ENCODE results near the gene CLK4.
"Not testable (repeated sequence)": the region's sequence is repeated elsewhere in the genome, so short reads cannot be mapped to it uniquely, and the experiment has no call there.

CLK4 gene

GRCh38 chr5:178587763-178588611 lies 38.9 kb downstream of the CLK4 start:
- no peaks in the 10 kb centered on the region for H3K4me1 ChIP-seq (ENCODE audit: insufficient read depth, insufficient read length)
- no peak overlapping the region for H3K4me3 ChIP-seq (ENCODE audit: insufficient read length, low read depth)
- no peak for DNase-seq (ENCODE audit: low read depth, low spot score)
- peaks cover 5% of the 10 kb centered on the region; the same call in 1 of the 2 replicates for H3K9me3 ChIP-seq (ENCODE audit: insufficient read depth, low read length)
- peaks cover 24% of the 10 kb centered on the region for H3K27me3 ChIP-seq (ENCODE audit: insufficient read depth, insufficient read length)
- H3K36me3 ChIP-seq (ENCODE audit: insufficient read depth, insufficient read length, low read length), result no peaks in the 10 kb centered on the region
- no peak overlapping the region for H3K9ac ChIP-seq (ENCODE audit: insufficient read length, low read depth)
- no peak for TF ChIP-seq YY1 (IDR thresholded peaks at IDR 0.05; ENCODE audit: insufficient read depth, insufficient read length)

DNA sequence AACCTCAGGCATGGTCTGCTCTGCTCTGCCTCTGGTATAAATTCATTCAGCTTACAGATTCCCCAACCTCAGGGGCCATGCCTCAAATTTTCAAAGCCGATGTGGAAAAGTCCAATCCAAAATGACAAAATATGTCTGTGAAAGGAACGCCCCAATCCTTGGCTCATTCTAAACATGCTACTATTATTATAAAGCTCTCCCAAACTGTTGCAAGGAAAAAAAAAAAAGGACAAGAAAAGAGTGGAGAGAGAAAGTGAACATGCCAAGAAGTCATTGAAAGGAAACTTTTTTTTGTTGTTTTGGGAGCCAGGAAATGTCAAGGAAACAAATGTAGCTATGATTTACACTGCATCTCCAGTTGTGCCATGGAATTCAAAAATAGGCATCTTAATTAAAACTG lies 40.5 kb downstream of the CLK4 start:
- Histone ChIP-seq H3K27me3 (ENCODE audit: insufficient read depth, insufficient read length) (peaks cover 24% of the 10 kb centered on the region), H3K36me3 (ENCODE audit: insufficient read depth, insufficient read length, low read length) (no peaks in the 10 kb centered on the region), H3K4me3 (ENCODE audit: insufficient read length, low read depth) (no peak overlapping the region), H3K9me3 (ENCODE audit: insufficient read depth, low read length) (peaks cover 5% of the 10 kb centered on the region; the same call in 1 of the 2 replicates), H3K4me1 (ENCODE audit: insufficient read depth, insufficient read length) (no peaks in the 10 kb centered on the region), H3K9ac (ENCODE audit: insufficient read length, low read depth) (no peak overlapping the region)
- no peak for DNase-seq (ENCODE audit: low read depth, low spot score)
- no peak for TF ChIP-seq SUZ12 (IDR thresholded peaks at IDR 0.05; ENCODE audit: extremely low read depth, insufficient read depth, insufficient read length)
- TF ChIP-seq YY1 (IDR thresholded peaks at IDR 0.05; ENCODE audit: insufficient read depth, insufficient read length), result no peak
- no peak for TF ChIP-seq ZNF274 (IDR thresholded peaks at IDR 0.05; ENCODE audit: low read depth, low read length)

GRCh38 chr5:178585421-178585820 lies 41.4 kb downstream of the CLK4 start:
- not testable (repeated sequence) for H3K4me1 ChIP-seq (ENCODE audit: insufficient read depth, insufficient read length); H3K9me3 ChIP-seq (ENCODE audit: insufficient read depth, low read length); H3K4me3 ChIP-seq (ENCODE audit: insufficient read length, low read depth); H3K36me3 ChIP-seq (ENCODE audit: insufficient read depth, insufficient read length, low read length); H3K9ac ChIP-seq (ENCODE audit: insufficient read length, low read depth); DNase-seq (ENCODE audit: low read depth, low spot score)
- H3K27me3 ChIP-seq (ENCODE audit: insufficient read depth, insufficient read length), result peaks cover 24% of the 10 kb centered on the region

DNA sequence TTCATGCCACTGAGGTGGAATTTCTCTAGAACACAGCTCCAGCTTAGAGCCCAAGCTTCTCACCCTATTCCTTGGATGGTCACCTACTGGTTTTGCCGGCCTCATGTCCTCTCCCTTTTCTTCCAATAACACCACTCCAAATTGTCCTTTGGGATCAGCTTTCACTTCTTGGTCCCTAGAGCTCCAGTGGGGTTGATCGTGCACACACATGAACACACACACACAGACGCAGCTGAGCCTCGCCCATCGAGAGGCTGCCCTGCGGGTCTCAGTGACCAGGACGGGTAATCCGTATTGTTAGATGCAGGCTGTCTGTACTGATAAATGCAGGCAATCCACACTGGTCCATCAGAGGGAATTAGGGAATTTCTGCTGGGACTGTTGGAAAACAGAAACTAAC lies 43.6 kb downstream of the CLK4 start:
- Histone ChIP-seq H3K9ac (ENCODE audit: insufficient read length, low read depth) (no peak overlapping the region), H3K4me3 (ENCODE audit: insufficient read length, low read depth) (no peak overlapping the region), H3K4me1 (ENCODE audit: insufficient read depth, insufficient read length) (no peaks in the 10 kb centered on the region), H3K27me3 (ENCODE audit: insufficient read depth, insufficient read length) (peaks cover 9% of the 10 kb centered on the region), H3K36me3 (ENCODE audit: insufficient read depth, insufficient read length, low read length) (no peaks in the 10 kb centered on the region), H3K9me3 (ENCODE audit: insufficient read depth, low read length) (peaks cover 5% of the 10 kb centered on the region; the same call in 1 of the 2 replicates)
- no peak for DNase-seq (ENCODE audit: low read depth, low spot score)
- no peak for TF ChIP-seq ZNF274 (IDR thresholded peaks at IDR 0.05; ENCODE audit: low read depth, low read length)
- no peak for TF ChIP-seq SUZ12 (IDR thresholded peaks at IDR 0.05; ENCODE audit: extremely low read depth, insufficient read depth, insufficient read length)
- TF ChIP-seq YY1 (IDR thresholded peaks at IDR 0.05; ENCODE audit: insufficient read depth, insufficient read length), result no peak

- Histone ChIP-seq H3K9me3 (ENCODE audit: insufficient read depth, low read length) (peaks cover 5% of the 10 kb centered on the region; the same call in 1 of the 2 replicates), H3K9ac (ENCODE audit: insufficient read length, low read depth) (no peak overlapping the region), H3K27me3 (ENCODE audit: insufficient read depth, insufficient read length) (no peaks in the 10 kb centered on the region), H3K4me3 (ENCODE audit: insufficient read length, low read depth) (no peak overlapping the region), H3K4me1 (ENCODE audit: insufficient read depth, insufficient read length) (peaks cover 4% of the 10 kb centered on the region), H3K36me3 (ENCODE audit: insufficient read depth, insufficient read length, low read length) (no peaks in the 10 kb centered on the region)
- DNase-seq (ENCODE audit: low read depth, low spot score), result no peak
- TF ChIP-seq ZNF274 (IDR thresholded peaks at IDR 0.05; ENCODE audit: low read depth, low read length), result no peak
- no peak for TF ChIP-seq YY1 (IDR thresholded peaks at IDR 0.05; ENCODE audit: insufficient read depth, insufficient read length)
- no peak for TF ChIP-seq SUZ12 (IDR thresholded peaks at IDR 0.05; ENCODE audit: extremely low read depth, insufficient read depth, insufficient read length)
Measured at GRCh38 chr5:178582291-178582690, 44.6 kb downstream of the CLK4 start.

DNA sequence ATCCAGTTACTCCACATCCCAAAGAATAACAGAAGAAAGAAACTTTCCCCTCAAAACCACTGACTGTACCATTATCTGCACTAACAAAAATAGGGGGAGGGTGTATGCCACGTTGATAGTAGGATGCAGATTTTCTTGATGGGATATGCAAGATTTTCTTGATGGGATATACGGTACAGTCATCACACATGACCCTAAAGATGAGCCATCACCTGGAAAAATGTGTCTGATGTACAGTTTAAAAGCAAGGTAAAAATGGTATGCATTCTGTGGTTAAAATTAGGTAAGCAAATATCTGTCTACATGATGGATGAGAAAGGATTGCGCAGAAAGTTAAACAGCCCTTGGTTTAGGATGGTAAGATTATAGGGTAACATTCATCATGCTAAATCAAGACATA lies 45.2 kb downstream of the CLK4 start:
- Histone ChIP-seq H3K4me3 (ENCODE audit: insufficient read length, low read depth) (no peak overlapping the region), H3K36me3 (ENCODE audit: insufficient read depth, insufficient read length, low read length) (no peaks in the 10 kb centered on the region), H3K9me3 (ENCODE audit: insufficient read depth, low read length) (peaks cover 5% of the 10 kb centered on the region; the same call in 1 of the 2 replicates), H3K9ac (ENCODE audit: insufficient read length, low read depth) (no peak overlapping the region), H3K4me1 (ENCODE audit: insufficient read depth, insufficient read length) (peaks cover 4% of the 10 kb centered on the region), H3K27me3 (ENCODE audit: insufficient read depth, insufficient read length) (no peaks in the 10 kb centered on the region)
- TF ChIP-seq SUZ12 (IDR thresholded peaks at IDR 0.05; ENCODE audit: extremely low read depth, insufficient read depth, insufficient read length) (no peak), YY1 (IDR thresholded peaks at IDR 0.05; ENCODE audit: insufficient read depth, insufficient read length) (no peak), ZNF274 (IDR thresholded peaks at IDR 0.05; ENCODE audit: low read depth, low read length) (no peak)
- no peak for DNase-seq (ENCODE audit: low read depth, low spot score)

DNA sequence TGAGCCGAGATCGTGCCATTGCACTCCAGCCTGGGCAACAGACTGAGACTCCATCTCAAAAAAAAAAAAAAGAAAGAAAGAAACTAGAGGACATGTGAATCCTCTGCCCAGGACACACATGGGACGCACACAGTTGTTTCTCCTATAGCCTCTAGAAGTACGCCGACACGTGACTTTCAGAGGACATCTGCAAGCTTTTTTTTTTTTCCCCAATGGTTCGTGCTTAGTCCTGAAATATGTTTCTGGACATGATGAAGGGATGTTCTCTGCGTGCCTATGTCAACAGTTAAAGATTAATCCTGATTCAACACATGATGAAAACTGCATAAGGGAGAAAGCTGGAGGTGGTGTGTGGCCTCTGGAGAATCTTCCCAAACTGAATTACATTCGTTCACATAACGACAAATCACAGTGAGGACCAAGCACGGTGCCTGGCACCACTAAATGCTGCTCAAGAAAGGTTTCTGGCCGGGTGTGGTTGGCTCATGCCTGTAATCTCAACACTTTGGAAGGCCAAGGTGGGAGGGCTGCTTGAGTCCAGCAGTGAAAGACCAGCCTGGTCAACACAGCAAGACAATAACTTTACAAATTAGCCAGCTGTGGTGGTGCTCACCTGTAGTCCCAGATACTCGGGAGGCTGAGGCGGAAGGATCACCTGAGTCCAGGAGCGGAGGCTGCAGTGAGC lies 46.4 kb downstream of the CLK4 start:
- H3K27me3 ChIP-seq (ENCODE audit: insufficient read depth, insufficient read length), result peaks cover 3% of the 10 kb centered on the region
- H3K4me1 ChIP-seq (ENCODE audit: insufficient read depth, insufficient read length), result peaks cover 4% of the 10 kb centered on the region
- TF ChIP-seq ZNF274 (IDR thresholded peaks at IDR 0.05; ENCODE audit: low read depth, low read length), result no peak
- no peak for TF ChIP-seq SUZ12 (IDR thresholded peaks at IDR 0.05; ENCODE audit: extremely low read depth, insufficient read depth, insufficient read length)
- TF ChIP-seq YY1 (IDR thresholded peaks at IDR 0.05; ENCODE audit: insufficient read depth, insufficient read length), result no peak
- H3K4me3 ChIP-seq (ENCODE audit: insufficient read length, low read depth), result no peak overlapping the region
- peaks cover 3% of the 10 kb centered on the region; the same call in 1 of the 2 replicates for H3K9me3 ChIP-seq (ENCODE audit: insufficient read depth, low read length)
- no peak for DNase-seq (ENCODE audit: low read depth, low spot score)
- no peak overlapping the region for H3K9ac ChIP-seq (ENCODE audit: insufficient read length, low read depth)
- peaks cover 6% of the 10 kb centered on the region for H3K36me3 ChIP-seq (ENCODE audit: insufficient read depth, insufficient read length, low read length)
